A549 (cell line): ENCODE measurements around the gene ACOT7. TPM values are rescaled to one million over a fixed set of nuclear protein-coding genes. Genes with fewer than 3 reads are reported as not detected.

Experiments used
- ATAC-seq, 2 experiments: fragments of 200-7000 bp in 1 of 2; fragments of >200 bp in 1 of 2; cut with Nextera tagmentation in 1 of 2; cut with Tn5 transposase in 1 of 2; 3 replicates each; pipeline versions ENCODE4 v1.8.0 to v1.9.1; 2018 to 2020; ENCODE audit warnings: mild to moderate bottlenecking in 1 of 2, moderate library complexity in 1 of 2
- CTCF ChIA-PET: fragments of 300-600 bp; sonication (Branson Sonifier 250); formaldehyde crosslinking; extraction: SDS; loops from one replicate; lab custom pipeline; 2021; ENCODE audit warnings: antibody characterized with exemption, inconsistent platforms; lab: Yijun Ruan, JAX
- POLR2A ChIA-PET: fragments of 350-600 bp; formaldehyde crosslinking; extraction: SDS; loops from one replicate; lab custom pipeline; 2021; ENCODE audit warnings: antibody characterized with exemption, inconsistent platforms; lab: Yijun Ruan, JAX
- DNase-seq, 2 experiments: peaks; one replicate each; pipeline versions ENCODE4 v3.0.0 to v3.0.0-alpha.2; 2011 to 2016; ENCODE audit warnings: low read depth in 1 of 2, low spot score in 1 of 2
- FAIRE-seq: peaks from 2 replicates; lab custom pipeline; 2011; peaks lifted over from hg19 to GRCh38; lab: Jason Lieb, UNC
- H3K27ac ChIP-seq, 2 experiments: fragments of >200 bp; sonication (Bioruptor Twin); formaldehyde crosslinking; 3 replicates each; pipeline ENCODE4 v1.5.1; 2016 to 2017
- H3K4me1 ChIP-seq: fragments of >200 bp; sonication (Bioruptor Twin); formaldehyde crosslinking; 3 replicates; pipeline ENCODE4 v1.6.1; 2016
- H3K4me2 ChIP-seq: fragments of >200 bp; sonication (Bioruptor Twin); formaldehyde crosslinking; 3 replicates; pipeline ENCODE4 v1.6.1; 2016
- H3K4me3 ChIP-seq: fragments of >200 bp; sonication (Bioruptor Twin); formaldehyde crosslinking; 3 replicates; pipeline ENCODE4 v1.5.1; 2016
- H3K9me3 ChIP-seq: fragments of >200 bp; sonication (Bioruptor Twin); formaldehyde crosslinking; 3 replicates; pipeline ENCODE4 v1.6.1; 2016
- ATOH8 ChIP-seq: fragments of 250-450 bp; sonication (Bioruptor Pico); IDR thresholded peaks from 2 replicates; pipeline ENCODE4 v1.5.0; 2020; ENCODE audit warnings: low read depth, mild to moderate bottlenecking, moderate library complexity
- BCL3 ChIP-seq: fragments of >200 bp; sonication (Bioruptor Twin); formaldehyde crosslinking; IDR thresholded peaks from 3 replicates; pipeline ENCODE4 v1.6.1; 2016
- CBX2 ChIP-seq: fragments of 200-600 bp; sonication (generic); IDR thresholded peaks from 2 replicates; pipeline ENCODE4 v1.6.1; 2016; ENCODE audit warnings: low read depth, mild to moderate bottlenecking, borderline replicate concordance
- CHD2 ChIP-seq: fragments of 150-350 bp; IDR thresholded peaks from 2 replicates; pipeline ENCODE4 v1.6.1; 2014; ENCODE audit warnings: low read length; ENCODE audit not compliant: partially characterized antibody
- EHMT2 ChIP-seq: fragments of 200-600 bp; sonication (generic); IDR thresholded peaks from 2 replicates; pipeline ENCODE4 v1.6.1; 2016; ENCODE audit warnings: antibody characterized with exemption, low read depth, mild to moderate bottlenecking, moderate library complexity
- EP300 ChIP-seq, 2 experiments: fragments of >200 bp; sonication (Bioruptor Twin); formaldehyde crosslinking; IDR thresholded peaks; 2 replicates in 1 of 2; 3 replicates in 1 of 2; pipeline ENCODE4 v1.6.1; 2016 to 2017
- FOSB ChIP-seq: fragments of 250-450 bp; sonication (Bioruptor Pico); IDR thresholded peaks from 2 replicates; pipeline ENCODE4 v1.5.0; 2020; ENCODE audit warnings: mild to moderate bottlenecking, moderate library complexity
- FOXS1 ChIP-seq: fragments of 250-450 bp; sonication (Bioruptor Pico); IDR thresholded peaks from 2 replicates; pipeline ENCODE4 v1.5.0; 2020; ENCODE audit warnings: mild to moderate bottlenecking, moderate library complexity
- HDAC2 ChIP-seq: fragments of 200-600 bp; sonication (generic); IDR thresholded peaks from 2 replicates; pipeline ENCODE4 v1.6.1; 2016
- HMGXB4 ChIP-seq: fragments of 250-450 bp; sonication (Bioruptor Pico); IDR thresholded peaks from 2 replicates; pipeline ENCODE4 v1.5.0; 2021; ENCODE audit warnings: mild to moderate bottlenecking, moderate library complexity, borderline replicate concordance
- HOXB13 ChIP-seq: fragments of 250-450 bp; sonication (Bioruptor Pico); IDR thresholded peaks from 2 replicates; pipeline ENCODE4 v1.5.0; 2020; ENCODE audit warnings: low read depth, mild to moderate bottlenecking, moderate library complexity
- HOXB5 ChIP-seq: fragments of 250-450 bp; sonication (Bioruptor Pico); IDR thresholded peaks from 2 replicates; pipeline ENCODE4 v1.5.0; 2020; ENCODE audit warnings: mild to moderate bottlenecking, moderate library complexity
- JUN ChIP-seq, 2 experiments: fragments of >200 bp; sonication (Bioruptor Twin); formaldehyde crosslinking; IDR thresholded peaks; 2 replicates in 1 of 2; 3 replicates in 1 of 2; pipeline ENCODE4 v1.6.1; 2016 to 2017
- JUNB ChIP-seq: fragments of >200 bp; sonication (Bioruptor Twin); formaldehyde crosslinking; IDR thresholded peaks from 2 replicates; pipeline ENCODE4 v1.6.1; 2016
- MYC ChIP-seq: IDR thresholded peaks from 2 replicates; pipeline ENCODE4 v1.6.1; 2012; ENCODE audit warnings: mild to moderate bottlenecking, inconsistent platforms, low read length, improper control_type of control experiment, borderline replicate concordance
- NPAS2 ChIP-seq: fragments of 250-450 bp; sonication (Bioruptor Pico); IDR thresholded peaks from 2 replicates; pipeline ENCODE4 v1.8.0; 2022; ENCODE audit warnings: mild to moderate bottlenecking, moderate library complexity, borderline replicate concordance
- NR3C1 ChIP-seq: fragments of >200 bp; sonication (Bioruptor Twin); formaldehyde crosslinking; IDR thresholded peaks from 3 replicates; pipeline ENCODE4 v1.6.1; 2017
- PBX3 ChIP-seq: IDR thresholded peaks from 2 replicates; pipeline ENCODE4 v1.6.1; 2012
- POLR2A ChIP-seq: IDR thresholded peaks from 2 replicates; pipeline ENCODE4 v1.6.1; 2012; ENCODE audit warnings: mild to moderate bottlenecking, low read length
- RAD21 ChIP-seq, 2 experiments: fragments of >200 bp in 1 of 2; sonication (Bioruptor Twin) in 1 of 2; formaldehyde crosslinking in 1 of 2; IDR thresholded peaks in 1 of 2; conservative IDR thresholded peaks in 1 of 2; 2 replicates in 1 of 2; 3 replicates in 1 of 2; pipeline ENCODE4 v1.6.1; 2012 to 2018; ENCODE audit warnings: inconsistent platforms in 1 of 2
- RARB ChIP-seq: fragments of 250-450 bp; sonication (Bioruptor Pico); IDR thresholded peaks from 2 replicates; pipeline ENCODE4 v1.8.0; 2021; ENCODE audit warnings: mild to moderate bottlenecking, moderate library complexity
- SMC3 ChIP-seq: fragments of >200 bp; sonication (Bioruptor Twin); formaldehyde crosslinking; IDR thresholded peaks from 3 replicates; pipeline ENCODE4 v1.6.1; 2018; ENCODE audit warnings: inconsistent platforms
- TFCP2L1 ChIP-seq: fragments of 250-450 bp; sonication (Bioruptor Pico); IDR thresholded peaks from 2 replicates; pipeline ENCODE4 v1.5.0; 2021; ENCODE audit warnings: mild to moderate bottlenecking
- TP53 ChIP-seq: fragments of 250-450 bp; sonication (Bioruptor Pico); IDR thresholded peaks from 2 replicates; pipeline ENCODE4 v1.5.0; 2021; ENCODE audit warnings: mild to moderate bottlenecking, moderate library complexity
- USF2 ChIP-seq: fragments of 450-650 bp; IDR thresholded peaks from 2 replicates; pipeline ENCODE4 v1.6.1; 2014; ENCODE audit warnings: antibody characterized with exemption
- ZC3H11A ChIP-seq: fragments of 450-650 bp; IDR thresholded peaks from 2 replicates; pipeline ENCODE4 v1.6.1; 2014; ENCODE audit warnings: antibody characterized with exemption, mild to moderate bottlenecking
- ZFP36 ChIP-seq: fragments of 450-650 bp; IDR thresholded peaks from 2 replicates; pipeline ENCODE4 v1.6.1; 2014; ENCODE audit warnings: borderline replicate concordance; ENCODE audit not compliant: partially characterized antibody
- WGBS: methylation state at CpG from one replicate; pipeline ENCODE4 v1.1.6; 2017; ENCODE audit errors: missing lambda C conversion rate; 5-methylcytosine and 5-hydroxymethylcytosine counted together
- polyA plus RNA-seq, 4 experiments: library from polyadenylated mRNA; depleted of rRNA in 3 of 4; stranded (reverse); fragments of >200 nt; fragmentation: RNase III in 1 of 4; extraction: RNeasy Plus Mini Kit Qiagen cat#74134 plus additional on column Dnase treatment in 1 of 4; gene quantifications; 2 replicates in 3 of 4; 3 replicates in 1 of 4; pipeline ENCODE4 v1.2.3, GENCODE V29; 2011 to 2017

The ACOT7 gene
- polyA plus RNA-seq, 2 of the 4 experiments (the other 2 are of a cell fraction) = 48.0 to 49.6 TPM

GRCh38 chr1:6245869-6246496 is 147.6 kb downstream of the ACOT7 start:
- peak; percentile 33 to 68; a peak in 4 of 6 replicates for ATAC-seq

GRCh38 chr1:6245086-6245868 is 148.3 kb downstream of the ACOT7 start:
- POLR2A ChIA-PET = interaction anchor here (0.9 to 1.4 kb wide), 2 partner anchors 41 to 149 kb away, joined by 3 to 4 read pairs; partner anchors contain the start of gene ACOT7
- FAIRE-seq = no peak
- WGBS = 17% methylated on average over 1 of the region's 79 CpGs
- CTCF ChIA-PET = interaction anchor here (0.6 to 9.9 kb wide), 43 partner anchors 8 to 250 kb away, joined by 3 to 250 read pairs (median 5); partner anchors contain the start of genes ACOT7, GPR153, ICMT and RNF207
- peak; percentile 67 to 79 for ATAC-seq
- DNase-seq = peak; percentile 68 to 78
- H3K9me3 ChIP-seq = no peaks in the 10 kb centered on the region
- peaks cover 6% of the 10 kb centered on the region; the same call in 2 of the 3 replicates for H3K4me1 ChIP-seq
- H3K27ac ChIP-seq = no peak overlapping the region
- peak overlapping the region; percentile 40 for H3K4me3 ChIP-seq
- H3K4me2 ChIP-seq = peak overlapping the region; percentile 90
- peak; percentile 64 for TF ChIP-seq EHMT2
- TF ChIP-seq CBX2 = no peak
- TF ChIP-seq RAD21 (conservative IDR thresholded peaks at IDR 0.05 in 1 of 2, IDR thresholded peaks at IDR 0.05 in 1 of 2) = peak; percentile 24 to 53
- no peak for TF ChIP-seq NPAS2 (CRISPR knock-in tag)
- no peak for TF ChIP-seq MYC
- TF ChIP-seq TP53 = no peak
- no peak for TF ChIP-seq NR3C1
- TF ChIP-seq BCL3 = no peak
- no peak for TF ChIP-seq RARB (CRISPR knock-in tag)
- no peak for TF ChIP-seq PBX3
- TF ChIP-seq HDAC2 = no peak
- no peak for TF ChIP-seq JUNB
- TF ChIP-seq ZFP36 = no peak
- TF ChIP-seq FOXS1 (CRISPR knock-in tag) = peak; percentile 62
- no peak for TF ChIP-seq JUN (IDR thresholded peaks at IDR 0.05)
- peak; percentile 77; the same call in 1 of the 2 replicates for TF ChIP-seq ATOH8 (CRISPR knock-in tag)
- no peak for TF ChIP-seq FOSB
- no peak for TF ChIP-seq ZC3H11A
- no peak for TF ChIP-seq POLR2A
- no peak for TF ChIP-seq HOXB13 (CRISPR knock-in tag)

More at GRCh38 chr1:6245869-6246496, 147.6 kb downstream of the ACOT7 start:
- no peak for FAIRE-seq
- H3K4me1 ChIP-seq = peaks cover 6% of the 10 kb centered on the region; the same call in 2 of the 3 replicates
- ChIA-PET POLR2A (interaction anchor here (1.4 kb wide), 1 partner anchor 148 kb away, joined by 4 read pairs; the partner anchor contains the start of gene ACOT7), CTCF (interaction anchor here (0.5 to 9.9 kb wide), 60 partner anchors 8 to 1503 kb away, joined by 3 to 250 read pairs (median 6); partner anchors contain the start of genes ACOT7, GPR153, ICMT and RNF207)
- TF ChIP-seq TFCP2L1 (CRISPR knock-in tag) = no peak
- TF ChIP-seq CHD2 = no peak
- no peak for TF ChIP-seq SMC3
- no peak for TF ChIP-seq EP300 (IDR thresholded peaks at IDR 0.05)
- TF ChIP-seq RARB (CRISPR knock-in tag) = no peak
- no peak for TF ChIP-seq ZC3H11A
- no peak for TF ChIP-seq HMGXB4 (CRISPR knock-in tag)
- TF ChIP-seq HOXB5 (CRISPR knock-in tag) = no peak
- TF ChIP-seq HDAC2 = no peak
- no peak for TF ChIP-seq USF2
- peak overlapping the region; percentile 40 for H3K4me3 ChIP-seq
- 0% methylated on average over 3 of the region's 49 CpGs for WGBS
- peak in 1 of 2 experiments; percentile 55 for DNase-seq
- no peak overlapping the region for H3K27ac ChIP-seq
- H3K4me2 ChIP-seq = peak overlapping the region; percentile 90
- H3K9me3 ChIP-seq = no peaks in the 10 kb centered on the region
